ENCODE results near the gene CACHD1. TPM values are rescaled to one million over a fixed set of nuclear protein-coding genes. Genes with fewer than 3 reads are reported as not detected.

Gene CACHD1
- polyA plus RNA-seq, 1 of the 3 experiments (the other 2 are of a cell fraction) = 2.2 TPM

DNA sequence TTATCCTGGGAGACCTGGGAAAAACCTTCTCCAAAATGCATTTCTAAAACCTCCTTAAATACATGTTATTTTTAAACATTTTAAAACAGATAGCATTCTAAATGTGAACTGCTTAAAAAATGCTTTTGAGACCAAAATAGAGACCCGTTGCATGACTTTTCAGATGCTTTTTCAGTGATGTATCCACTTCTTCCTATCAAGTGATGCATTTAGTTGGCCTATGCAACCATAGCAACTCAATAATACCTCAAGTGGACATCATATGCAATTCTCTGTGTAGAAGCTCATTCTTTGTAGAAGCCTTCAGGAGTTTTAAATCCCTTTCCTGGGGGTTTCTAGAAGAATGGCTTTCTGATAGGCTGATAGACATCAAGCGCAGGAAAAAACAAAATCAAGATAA lies 180.5 kb downstream of the CACHD1 start:
- DNase-seq = no peak
- H3K27me3 ChIP-seq (ENCODE audit: insufficient read depth) = no peaks in the 10 kb centered on the region
- no peak overlapping the region for H3K4me3 ChIP-seq (ENCODE audit: low read depth in 2 of 2, low read length in 1 of 2)
- CTCF ChIA-PET = no interaction called here
- 92% methylated on average over 2 of the region's 2 CpGs for WGBS (ENCODE audit: low lambda C conversion rate)
- no peaks in the 10 kb centered on the region for H3K9me2 ChIP-seq
- H2AFZ ChIP-seq (ENCODE audit: low read depth) = no peak overlapping the region
- no peaks in the 10 kb centered on the region for H4K20me1 ChIP-seq (ENCODE audit: insufficient read depth)
- H3K36me3 ChIP-seq (replicated peaks in 1 of 2; ENCODE audit: control insufficient read depth in 1 of 2, insufficient read depth in 2 of 2, low read length in 1 of 2) = peaks cover 3 to 23% of the 10 kb centered on the region in 2 experiments
- H3K4me1 ChIP-seq (ENCODE audit: control insufficient read depth in 1 of 2, insufficient read depth in 2 of 2, low read depth in 1 of 2, low read length in 1 of 2) = peaks cover 0 to 6% of the 10 kb centered on the region in 2 experiments; a peak in 3 of 4 replicates
- POLR2A ChIA-PET = no interaction called here
- H3K9ac ChIP-seq = no peak overlapping the region
- no peak overlapping the region for H3K4me2 ChIP-seq
- no peaks in the 10 kb centered on the region for H3F3A ChIP-seq (replicated peaks; ENCODE audit: insufficient read depth)
- H3K9me3 ChIP-seq = no peaks in the 10 kb centered on the region
- TF ChIP-seq, protein P1, sequence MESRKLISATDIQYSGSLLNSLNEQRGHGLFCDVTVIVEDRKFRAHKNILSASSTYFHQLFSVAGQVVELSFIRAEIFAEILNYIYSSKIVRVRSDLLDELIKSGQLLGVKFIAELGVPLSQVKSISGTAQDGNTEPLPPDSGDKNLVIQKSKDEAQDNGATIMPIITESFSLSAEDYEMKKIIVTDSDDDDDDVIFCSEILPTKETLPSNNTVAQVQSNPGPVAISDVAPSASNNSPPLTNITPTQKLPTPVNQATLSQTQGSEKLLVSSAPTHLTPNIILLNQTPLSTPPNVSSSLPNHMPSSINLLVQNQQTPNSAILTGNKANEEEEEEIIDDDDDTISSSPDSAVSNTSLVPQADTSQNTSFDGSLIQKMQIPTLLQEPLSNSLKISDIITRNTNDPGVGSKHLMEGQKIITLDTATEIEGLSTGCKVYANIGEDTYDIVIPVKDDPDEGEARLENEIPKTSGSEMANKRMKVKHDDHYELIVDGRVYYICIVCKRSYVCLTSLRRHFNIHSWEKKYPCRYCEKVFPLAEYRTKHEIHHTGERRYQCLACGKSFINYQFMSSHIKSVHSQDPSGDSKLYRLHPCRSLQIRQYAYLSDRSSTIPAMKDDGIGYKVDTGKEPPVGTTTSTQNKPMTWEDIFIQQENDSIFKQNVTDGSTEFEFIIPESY (IDR thresholded peaks at IDR 0.05; ENCODE audit: borderline replicate concordance, low read depth) = no peak
- no peak for TF ChIP-seq EZH2phosphoT487 (IDR thresholded peaks at IDR 0.05; ENCODE audit: borderline replicate concordance, low read depth)
- H3K27ac ChIP-seq (ENCODE audit: low read depth in 2 of 2, low read length in 1 of 2) = no peak overlapping the region
- no peaks in the 10 kb centered on the region for H3K79me2 ChIP-seq (ENCODE audit: insufficient read depth)

- Histone ChIP-seq H3K36me3 (replicated peaks in 1 of 2; ENCODE audit: control insufficient read depth in 1 of 2, insufficient read depth in 2 of 2, low read length in 1 of 2) (peaks cover 3 to 19% of the 10 kb centered on the region in 2 experiments), H3K4me3 (ENCODE audit: low read depth in 2 of 2, low read length in 1 of 2) (no peak overlapping the region), H3K4me2 (no peak overlapping the region), H3K4me1 (ENCODE audit: control insufficient read depth in 1 of 2, insufficient read depth in 2 of 2, low read depth in 1 of 2, low read length in 1 of 2) (peaks cover 0 to 9% of the 10 kb centered on the region in 2 experiments; a peak in 3 of 4 replicates), H3F3A (replicated peaks; ENCODE audit: insufficient read depth) (no peaks in the 10 kb centered on the region), H3K27ac (ENCODE audit: low read depth in 2 of 2, low read length in 1 of 2) (no peak overlapping the region), H3K9me2 (no peaks in the 10 kb centered on the region), H3K27me3 (ENCODE audit: insufficient read depth) (no peaks in the 10 kb centered on the region), H4K20me1 (ENCODE audit: insufficient read depth) (no peaks in the 10 kb centered on the region), H2AFZ (ENCODE audit: low read depth) (no peak overlapping the region), H3K9ac (no peak overlapping the region), H3K9me3 (no peaks in the 10 kb centered on the region), H3K79me2 (ENCODE audit: insufficient read depth) (no peaks in the 10 kb centered on the region)
- WGBS (ENCODE audit: low lambda C conversion rate) = 98% methylated on average over 4 of the region's 4 CpGs
- POLR2A ChIA-PET = interaction anchor here (0.7 kb wide), 1 partner anchor 86 kb away, joined by 3 read pairs; no protein-coding TSS in a partner anchor
- TF ChIP-seq EP300 (IDR thresholded peaks at IDR 0.05; ENCODE audit: borderline replicate concordance in 1 of 2, low read depth in 1 of 2, low read length in 1 of 2) = no peak
- no peak for TF ChIP-seq RAD21 (IDR thresholded peaks at IDR 0.05; ENCODE audit: low read length)
- TF ChIP-seq SMC3 (IDR thresholded peaks at IDR 0.05; ENCODE audit: low read depth, low read length) = no peak
- TF ChIP-seq MXI1 (IDR thresholded peaks at IDR 0.05; ENCODE audit: low read depth, low read length) = no peak
- TF ChIP-seq PBX3 (IDR thresholded peaks at IDR 0.05) = no peak
- TF ChIP-seq TAF1 (IDR thresholded peaks at IDR 0.05; ENCODE audit: borderline replicate concordance, low read depth, low read length) = no peak
- TF ChIP-seq RFX5 (IDR thresholded peaks at IDR 0.05; ENCODE audit: low read length) = no peak
- no peak for TF ChIP-seq JUND (IDR thresholded peaks at IDR 0.05)
- CTCF ChIA-PET = interaction anchor here (0.8 kb wide), 1 partner anchor 383 kb away, joined by 3 read pairs; no protein-coding TSS in a partner anchor
- DNase-seq = no peak
Observed at GRCh38 chr1:64651841-64652240, 181.9 kb downstream of the CACHD1 start.
